ENCODE data around the gene PPP1R26. TPM values are rescaled to one million over a fixed set of nuclear protein-coding genes. Genes with fewer than 3 reads are reported as not detected.

PPP1R26 gene
- total RNA-seq, 1 donor from 2014 or later: 25.5 TPM

- no peaks in the 10 kb centered on the region for H3K4me1 ChIP-seq
- intact Hi-C loops (cut with DNase I): no loop called here
These were observed 17.6 kb upstream of the PPP1R26 start for GRCh38 chr9:135461936-135462335.

GRCh38 chr9:135463140-135463539 lies 16.4 kb upstream of the PPP1R26 start:
- no peak for DNase-seq (ENCODE audit: low spot score in 2 of 2)
- H3K4me3 ChIP-seq: no peak overlapping the region
- no peak overlapping the region for H3K27ac ChIP-seq
- H3K4me1 ChIP-seq: no peaks in the 10 kb centered on the region
- intact Hi-C loops (cut with DNase I): no loop called here
- H3K27me3 ChIP-seq: no peaks in the 10 kb centered on the region
- no peaks in the 10 kb centered on the region for H3K36me3 ChIP-seq
- TF ChIP-seq CTCF (IDR thresholded peaks at IDR 0.05): no peak
- H3K9me3 ChIP-seq: no peaks in the 10 kb centered on the region

More at GRCh38 chr9:135461936-135462335, 17.6 kb upstream of the PPP1R26 start:
- Histone ChIP-seq H3K4me3 (no peak overlapping the region), H3K27ac (no peak overlapping the region), H3K9me3 (no peaks in the 10 kb centered on the region), H3K27me3 (no peaks in the 10 kb centered on the region), H3K36me3 (no peaks in the 10 kb centered on the region)
- TF ChIP-seq CTCF (IDR thresholded peaks at IDR 0.05): no peak
- no peak for DNase-seq (ENCODE audit: low spot score in 2 of 2)

GRCh38 chr9:135464181-135464580 lies 15.4 kb upstream of the PPP1R26 start:
- H3K4me3 ChIP-seq: no peak overlapping the region
- intact Hi-C loops (cut with DNase I): no loop called here
- H3K36me3 ChIP-seq: no peaks in the 10 kb centered on the region
- no peaks in the 10 kb centered on the region for H3K9me3 ChIP-seq
- no peak overlapping the region for H3K27ac ChIP-seq
- no peaks in the 10 kb centered on the region for H3K4me1 ChIP-seq
- no peaks in the 10 kb centered on the region for H3K27me3 ChIP-seq
- TF ChIP-seq CTCF (IDR thresholded peaks at IDR 0.05): no peak
- DNase-seq (ENCODE audit: low spot score in 2 of 2): no peak

DNA sequence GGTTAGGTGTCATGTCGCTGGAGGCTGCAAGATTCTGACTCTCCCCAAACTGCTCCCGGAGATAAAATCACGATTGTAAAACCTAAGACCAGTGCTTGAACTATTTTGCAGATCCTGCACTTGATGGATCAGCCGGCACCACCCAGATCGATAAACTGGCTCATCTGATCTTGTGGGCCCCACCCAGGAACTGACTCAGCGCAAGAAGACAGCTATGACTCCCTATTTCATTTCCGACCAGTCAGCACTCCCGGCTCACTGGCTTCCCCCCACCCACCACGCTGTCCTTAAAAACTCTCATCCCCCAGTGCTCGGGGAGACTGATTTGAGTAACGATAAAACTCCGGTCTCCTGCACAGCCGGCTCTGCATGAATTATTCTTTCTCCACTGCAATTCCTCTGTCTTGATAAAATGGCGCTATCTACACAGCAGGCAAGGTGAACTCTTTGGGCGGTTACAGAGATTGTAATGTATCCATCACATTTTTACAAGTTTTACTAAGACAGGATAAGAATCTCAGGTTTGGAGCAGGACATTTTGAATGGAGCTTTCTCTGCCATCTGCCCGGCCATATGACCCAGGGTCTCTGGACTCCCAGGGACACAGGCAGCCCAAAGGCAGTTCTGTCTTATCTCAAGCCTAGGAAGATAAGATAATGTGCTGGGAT lies 10.6 kb upstream of the PPP1R26 start:
- intact Hi-C loops (cut with DNase I): no loop called here
- Histone ChIP-seq H3K27ac (no peak overlapping the region), H3K9me3 (no peaks in the 10 kb centered on the region), H3K36me3 (no peaks in the 10 kb centered on the region), H3K4me1 (no peaks in the 10 kb centered on the region), H3K27me3 (no peaks in the 10 kb centered on the region), H3K4me3 (no peak overlapping the region)
- no peak for TF ChIP-seq CTCF (IDR thresholded peaks at IDR 0.05)
- no peak for DNase-seq (ENCODE audit: low spot score in 2 of 2)

DNA sequence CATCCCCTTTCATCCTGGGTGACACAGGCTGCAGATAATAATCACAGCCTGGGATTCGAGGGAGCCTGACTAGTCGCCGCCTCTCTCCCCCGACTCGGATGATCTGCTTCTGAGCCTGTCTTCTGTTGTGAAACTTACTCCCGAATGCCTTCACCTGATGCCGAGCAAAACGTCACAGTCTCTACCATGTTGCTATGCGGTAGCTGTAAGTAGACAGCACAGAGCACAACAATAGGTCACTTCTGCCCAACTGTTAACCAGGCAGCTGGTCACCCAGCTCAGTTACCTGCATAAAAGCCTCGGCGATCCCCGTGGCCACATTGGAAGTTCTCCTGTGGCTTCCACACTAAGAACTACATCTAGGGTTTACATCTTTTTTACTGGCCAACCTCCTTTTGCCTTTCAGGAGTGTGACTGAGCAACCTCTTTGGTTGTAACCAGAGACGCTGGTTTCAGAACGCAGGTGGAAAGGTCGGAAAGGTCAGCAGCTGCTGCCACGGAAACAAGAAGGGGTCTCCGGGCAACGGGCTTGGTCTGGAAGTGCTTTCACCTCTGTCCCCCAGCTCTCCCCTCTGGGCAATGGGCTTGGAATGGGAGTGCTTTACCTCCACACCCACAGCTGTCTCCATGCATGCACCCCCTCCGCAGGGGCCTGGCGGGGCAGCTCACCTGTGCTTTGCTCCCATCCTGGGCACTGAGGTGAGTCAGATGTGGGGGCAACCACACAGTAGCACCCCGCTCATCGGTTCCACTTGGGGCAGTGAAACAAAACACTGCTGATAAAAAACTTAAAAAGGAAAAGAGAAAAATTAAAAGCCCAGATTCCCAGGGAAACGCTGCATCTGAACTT lies 7.6 kb upstream of the PPP1R26 start:
- Histone ChIP-seq H3K4me3 (no peak overlapping the region), H3K36me3 (no peaks in the 10 kb centered on the region), H3K4me1 (no peaks in the 10 kb centered on the region), H3K27ac (no peak overlapping the region), H3K9me3 (no peaks in the 10 kb centered on the region), H3K27me3 (no peaks in the 10 kb centered on the region)
- TF ChIP-seq CTCF (IDR thresholded peaks at IDR 0.05): no peak
- intact Hi-C loops (cut with DNase I): no loop called here
- no peak for DNase-seq (ENCODE audit: low spot score in 2 of 2)
